GM12874 (cell line): Measurements from ENCODE around the gene UVRAG.

ENCODE experiments used
- CTCF ChIP-seq: IDR thresholded peaks from 2 replicates; pipeline ENCODE4 v1.5.1; 2011; ENCODE audit warnings: low read depth, mild to moderate bottlenecking, control low read depth, low read length, moderate library complexity; ENCODE audit not compliant: insufficient read depth

Gene UVRAG

GRCh38 chr11:75793966-75794365 is 21.0 kb upstream of the UVRAG start:
- TF ChIP-seq CTCF: no peak

- no peak for TF ChIP-seq CTCF
These were observed 19.5 kb upstream of the UVRAG start for GRCh38 chr11:75795276-75796090.

- TF ChIP-seq CTCF: no peak
These were observed 18.9 kb upstream of the UVRAG start for GRCh38 chr11:75796091-75796435.

GRCh38 chr11:75797116-75797515 is 17.9 kb upstream of the UVRAG start:
- TF ChIP-seq CTCF: no peak

- TF ChIP-seq CTCF: no peak
These were observed 17.2 kb upstream of the UVRAG start for GRCh38 chr11:75797792-75798191.

GRCh38 chr11:75800136-75800675 is 14.8 kb upstream of the UVRAG start:
- TF ChIP-seq CTCF: no peak

GRCh38 chr11:75800728-75801361 is 14.2 kb upstream of the UVRAG start:
- no peak for TF ChIP-seq CTCF
